HG03064 (cell line): Measurements from ENCODE around the gene RAB3A.

ENCODE experiments used
- ATAC-seq: cut with Tn5 transposase; IDR thresholded peaks from one replicate; pipeline ENCODE4 v1.9.1; 2021; ENCODE audit warnings: low read depth; ENCODE audit not compliant: unreplicated experiment

RAB3A gene

DNA sequence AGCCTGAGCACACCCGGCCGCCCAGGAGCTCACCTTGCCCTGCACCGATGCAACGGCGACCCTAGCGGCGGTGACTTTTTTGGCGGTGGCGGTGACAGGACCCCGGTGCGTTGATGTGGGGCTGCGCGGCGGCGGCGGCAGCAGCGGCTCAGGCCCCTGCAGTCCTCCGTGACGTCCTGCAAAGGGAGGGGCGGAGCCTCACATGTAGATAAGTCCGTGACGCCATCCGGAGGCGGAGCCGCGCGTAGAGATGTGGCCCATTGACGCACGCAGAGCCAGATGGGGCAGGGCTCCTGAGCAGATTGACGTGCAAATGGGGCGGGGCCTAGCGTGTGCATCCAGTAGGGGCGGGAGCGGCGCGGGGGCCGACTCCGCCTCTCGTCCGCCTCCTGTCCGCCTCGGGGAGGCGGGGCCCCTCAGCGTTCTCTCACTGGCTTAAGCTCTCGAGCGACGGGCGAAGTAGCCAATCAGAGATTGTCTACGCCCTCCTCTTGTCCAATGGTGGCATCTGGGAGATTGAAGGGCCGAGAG is at the start of gene RAB3A:
TSS of gene RAB3A (minus strand) at position 180 of the 531 bp plus-strand sequence. CDS start 1,302 bp downstream, outside the sequence.
- ATAC-seq, result peak; percentile 80

GRCh38 chr19:18253130-18253529 is 49.3 kb upstream of the RAB3A start:
- ATAC-seq, result no peak

DNA sequence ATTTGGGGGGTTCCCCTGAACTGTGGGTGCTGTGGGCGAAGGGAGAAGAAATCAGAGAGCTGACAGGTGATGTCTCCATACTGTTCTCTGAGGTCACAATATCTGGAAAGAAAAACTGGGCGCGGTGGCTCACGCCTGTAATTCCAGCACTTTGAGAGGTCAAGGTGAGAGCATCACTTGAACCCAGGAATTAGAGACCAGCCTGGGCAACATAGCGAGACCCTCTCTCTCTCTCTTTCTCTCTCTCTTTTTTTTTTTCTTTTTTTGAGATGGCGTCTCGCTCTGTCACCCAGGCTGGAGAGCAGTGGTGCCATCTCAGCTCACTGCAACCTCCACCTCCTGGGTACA is 48.5 kb upstream of the RAB3A start:
- no peak for ATAC-seq

- no peak for ATAC-seq
These were observed 47.9 kb upstream of the RAB3A start for GRCh38 chr19:18251587-18252369.

DNA sequence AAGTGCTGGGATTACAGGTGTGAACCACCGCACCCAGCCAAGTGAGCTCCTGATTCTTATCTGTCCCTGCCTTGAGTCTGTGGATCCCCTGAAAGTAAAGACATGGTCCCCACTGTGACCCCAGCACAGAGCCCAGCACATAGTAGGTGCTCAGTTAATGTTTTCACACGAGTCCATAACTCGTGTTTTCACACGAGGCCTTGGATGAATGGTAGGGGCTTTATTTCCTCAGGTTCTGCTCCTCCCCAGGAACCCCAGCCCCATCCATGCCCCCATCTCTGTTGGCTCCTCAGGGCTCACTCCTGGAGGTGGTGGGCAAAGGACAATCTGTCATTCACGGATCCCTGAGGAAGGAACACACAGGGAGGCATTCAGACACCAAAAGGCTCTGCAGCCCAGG is 46.0 kb upstream of the RAB3A start:
- no peak for ATAC-seq

- no peak for ATAC-seq
These were observed 41.5 kb upstream of the RAB3A start for GRCh38 chr19:18245297-18245696.

DNA sequence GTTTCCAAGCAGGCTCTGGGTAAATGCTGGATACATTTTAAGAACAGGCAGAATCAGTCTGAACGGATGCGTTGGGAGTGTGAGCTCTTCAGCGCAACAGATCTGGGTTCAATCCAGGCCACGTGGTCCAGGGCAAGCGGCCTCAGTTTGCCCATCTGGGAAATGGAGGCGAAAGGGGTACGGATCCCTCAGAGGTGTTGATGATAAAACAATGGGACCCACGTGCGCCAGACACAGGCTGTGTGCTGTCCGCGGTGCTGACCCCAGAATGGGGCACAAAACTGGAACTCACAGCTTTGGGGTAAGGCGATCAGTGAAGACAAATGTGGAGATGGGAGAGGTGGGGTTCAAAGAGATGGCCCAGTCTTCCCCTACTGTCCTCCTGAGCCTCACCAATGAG is 35.5 kb upstream of the RAB3A start:
- ATAC-seq, result no peak

DNA sequence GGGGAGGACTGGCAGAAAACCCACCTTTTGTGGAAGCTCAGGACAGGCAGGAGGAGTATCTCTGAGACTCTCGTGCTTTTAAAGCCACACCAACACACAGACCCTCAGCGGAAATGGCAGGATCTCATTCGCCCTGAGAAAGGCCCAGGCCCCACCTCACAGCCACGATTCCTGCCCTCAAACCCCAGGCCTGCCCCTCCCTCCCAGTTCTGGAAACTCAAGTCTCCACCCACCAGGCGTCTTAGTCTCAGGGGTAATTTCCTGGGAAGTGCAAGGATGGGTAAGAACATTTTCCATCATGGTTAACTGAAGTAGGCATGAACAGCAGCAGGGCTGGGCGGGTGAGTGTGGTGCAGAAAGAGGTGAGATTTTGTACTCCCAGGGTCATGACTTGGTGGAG is 30.4 kb upstream of the RAB3A start:
- ATAC-seq, result no peak

DNA sequence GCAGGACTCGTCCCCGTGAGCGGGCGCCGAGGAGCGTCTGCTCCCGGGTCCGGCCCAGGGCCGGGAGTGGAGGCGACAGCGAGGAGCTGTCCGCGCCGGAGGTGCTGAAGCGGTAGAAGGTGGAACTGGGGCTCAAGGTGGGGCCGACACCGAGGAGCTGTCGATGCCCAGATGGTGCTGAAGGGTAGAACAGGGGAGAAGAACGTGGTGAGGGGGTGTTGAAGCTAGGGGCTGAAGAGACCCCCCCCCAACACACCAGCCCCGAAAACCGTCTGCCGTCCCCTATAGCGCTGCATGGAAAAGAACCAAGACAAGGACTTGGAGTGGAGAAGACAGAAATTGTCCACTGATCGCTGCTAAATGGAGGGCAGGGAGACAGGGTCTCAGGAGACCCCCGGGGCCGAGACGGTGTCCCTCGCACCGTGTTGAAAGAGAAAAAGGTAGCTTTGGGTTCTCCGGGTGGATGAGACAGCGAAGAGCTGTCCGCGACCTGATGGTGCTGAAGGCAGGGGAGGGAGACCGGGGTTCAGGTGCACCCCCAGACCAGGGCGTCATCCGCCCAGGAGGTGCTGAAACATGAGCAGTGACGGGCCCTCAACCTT is 29.5 kb upstream of the RAB3A start:
- ATAC-seq, result no peak

DNA sequence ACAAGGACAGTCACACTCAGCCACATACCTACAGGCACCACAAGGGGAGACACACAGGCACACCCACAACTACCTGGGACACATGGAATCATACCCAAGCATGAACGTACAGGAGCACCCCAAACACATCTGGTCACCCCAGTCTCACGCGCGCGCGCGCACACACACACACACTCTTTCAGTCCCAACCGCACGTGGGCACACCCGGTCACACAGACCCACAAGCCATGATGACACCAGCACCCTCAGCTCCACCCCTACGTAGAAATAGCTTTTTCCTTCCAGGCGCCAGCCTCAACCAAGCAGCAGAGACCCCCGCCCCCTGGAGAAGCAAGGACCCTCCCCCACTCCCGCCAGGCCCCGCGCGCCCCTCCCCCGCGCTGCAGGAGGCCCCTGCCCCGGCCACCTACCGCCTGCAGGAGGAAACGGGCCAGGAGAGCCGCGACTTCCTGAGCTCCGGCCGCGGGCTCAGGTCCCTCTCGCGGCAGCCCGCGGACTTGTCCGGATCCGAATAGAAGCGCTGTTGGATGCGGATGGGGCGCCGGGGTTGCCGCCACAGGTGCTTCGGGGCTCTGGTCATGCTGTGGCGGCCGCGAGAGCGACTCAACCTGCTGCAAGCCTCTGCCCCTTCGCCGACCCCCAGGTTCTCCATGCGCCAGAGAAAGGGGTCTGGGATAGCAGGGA is 28.8 kb upstream of the RAB3A start:
- no peak for ATAC-seq

- no peak for ATAC-seq
These were observed 27.9 kb upstream of the RAB3A start for GRCh38 chr19:18231775-18232174.

- ATAC-seq, result no peak
These were observed 27.3 kb upstream of the RAB3A start for GRCh38 chr19:18230941-18231734.

- no peak for ATAC-seq
These were observed 26.1 kb upstream of the RAB3A start for GRCh38 chr19:18229915-18230314.

- no peak for ATAC-seq
These were observed 25.6 kb upstream of the RAB3A start for GRCh38 chr19:18229474-18229873.

DNA sequence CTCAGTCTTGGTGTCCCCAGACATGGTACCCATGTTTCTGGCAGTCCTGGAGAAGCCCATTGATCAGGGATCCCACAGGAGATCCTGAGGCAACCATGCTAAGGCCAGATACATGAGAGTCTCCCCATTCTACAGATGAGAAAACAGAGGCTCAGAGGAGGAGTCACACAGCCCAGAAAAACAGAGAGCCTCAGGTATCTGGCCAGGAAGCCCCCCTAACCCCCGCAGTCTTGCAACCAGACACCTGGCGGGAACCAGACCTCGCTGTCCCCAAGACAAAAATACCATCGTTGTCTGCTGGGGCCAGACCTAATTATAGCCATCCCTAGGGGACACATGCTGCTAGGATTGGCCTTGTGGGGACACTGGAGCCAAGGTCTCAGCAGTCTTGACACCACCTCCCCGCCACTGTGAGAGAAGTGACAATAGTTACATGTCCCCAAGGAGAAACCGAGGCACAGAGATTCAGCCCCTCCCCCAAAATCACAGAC is 24.0 kb upstream of the RAB3A start:
- ATAC-seq, result no peak

GRCh38 chr19:18226956-18227780 is 23.3 kb upstream of the RAB3A start:
- ATAC-seq, result no peak

- no peak for ATAC-seq
These were observed 22.0 kb upstream of the RAB3A start, which contains the start of gene PDE4C for GRCh38 chr19:18225702-18226468. Gene PDE4C, minus strand, starts transcription at chr19:18226438. Its CDS starts 23 bp downstream, at chr19:18226415.

- no peak for ATAC-seq
These were observed 21.5 kb upstream of the RAB3A start for GRCh38 chr19:18225355-18225701.
